Nephron progenitor cell (in vitro differentiated cells): ENCODE results near the gene TEP1.
"Not testable (repeated sequence)": the region's sequence is repeated elsewhere in the genome, so short reads cannot be mapped to it uniquely, and the experiment has no call there.

Experiments
- DNase-seq: peaks from one replicate; pipeline ENCODE4 v3.0.0; 2021
- H3K27ac Mint-ChIP-seq: 2 replicates; pipeline ENCODE4 v1.8.0; 2021; ENCODE audit warnings: mild to moderate bottlenecking, moderate library complexity, mixed read lengths
- H3K27me3 Mint-ChIP-seq: 2 replicates; pipeline ENCODE4 v1.8.0; 2021; ENCODE audit warnings: mild to moderate bottlenecking, low read depth, mixed read lengths; ENCODE audit not compliant: poor library complexity
- H3K36me3 Mint-ChIP-seq: 2 replicates; pipeline ENCODE4 v1.8.0; 2021; ENCODE audit warnings: low read depth, mixed read lengths
- H3K4me1 Mint-ChIP-seq: 2 replicates; pipeline ENCODE4 v1.8.0; 2021; ENCODE audit warnings: mixed read lengths
- H3K4me3 Mint-ChIP-seq: 2 replicates; pipeline ENCODE4 v1.8.0; 2021; ENCODE audit warnings: mild to moderate bottlenecking, moderate library complexity, mixed read lengths
- H3K9me3 Mint-ChIP-seq: 2 replicates; pipeline ENCODE4 v1.8.0; 2021; ENCODE audit warnings: mild to moderate bottlenecking, moderate library complexity, mixed read lengths
- CTCF ChIP-seq: fragments of 200-600 bp; sonication (generic); IDR thresholded peaks from 2 replicates; pipeline ENCODE4 v1.5.0; 2021; ENCODE audit warnings: antibody characterized with exemption

TEP1 gene

GRCh38 chr14:20347747-20348146, 65.6 kb downstream of the TEP1 start:
- Mint-ChIP-seq H3K27ac (no peak overlapping the region), H3K4me1 (peaks cover 15% of the 10 kb centered on the region), H3K4me3 (no peak overlapping the region), H3K27me3 (no peaks in the 10 kb centered on the region), H3K9me3 (no peaks in the 10 kb centered on the region), H3K36me3 (peaks cover 66% of the 10 kb centered on the region)
- TF ChIP-seq CTCF: no peak
- no peak for DNase-seq

- no peak overlapping the region for H3K4me3 Mint-ChIP-seq
Measured at GRCh38 chr14:20346713-20347112, 66.6 kb downstream of the TEP1 start.

GRCh38 chr14:20345366-20345765, 67.9 kb downstream of the TEP1 start:
- no peak for DNase-seq
- Mint-ChIP-seq H3K4me3 (peak overlapping the region; percentile 90), H3K36me3 (peaks cover 46% of the 10 kb centered on the region), H3K4me1 (peaks cover 15% of the 10 kb centered on the region), H3K27me3 (no peaks in the 10 kb centered on the region), H3K9me3 (no peaks in the 10 kb centered on the region), H3K27ac (peak overlapping the region; percentile 92)
- TF ChIP-seq CTCF: no peak

More at GRCh38 chr14:20346713-20347112, 66.6 kb downstream of the TEP1 start:
- Mint-ChIP-seq H3K36me3 (peaks cover 56% of the 10 kb centered on the region), H3K9me3 (no peaks in the 10 kb centered on the region), H3K27ac (no peak overlapping the region), H3K27me3 (no peaks in the 10 kb centered on the region), H3K4me1 (peaks cover 15% of the 10 kb centered on the region)
- DNase-seq: no peak
- TF ChIP-seq CTCF: no peak

- H3K27ac Mint-ChIP-seq: peak overlapping the region; percentile 99
- H3K36me3 Mint-ChIP-seq: peaks cover 36% of the 10 kb centered on the region
- H3K27me3 Mint-ChIP-seq: peaks cover 2% of the 10 kb centered on the region
- no peak for DNase-seq
- no peaks in the 10 kb centered on the region for H3K9me3 Mint-ChIP-seq
- H3K4me3 Mint-ChIP-seq: peak overlapping the region; percentile 90
- TF ChIP-seq CTCF: no peak
- H3K4me1 Mint-ChIP-seq: peaks cover 15% of the 10 kb centered on the region
Measured at GRCh38 chr14:20343862-20344220, 69.5 kb downstream of the TEP1 start.

- no peaks in the 10 kb centered on the region for H3K9me3 Mint-ChIP-seq
- TF ChIP-seq CTCF: no peak
- H3K4me1 Mint-ChIP-seq: peaks cover 15% of the 10 kb centered on the region
- H3K36me3 Mint-ChIP-seq: peaks cover 30% of the 10 kb centered on the region
- H3K27me3 Mint-ChIP-seq: peaks cover 2% of the 10 kb centered on the region
- peak; percentile 98 for DNase-seq
- H3K4me3 Mint-ChIP-seq: peak within 1 kb of the TSS; percentile 90
- peak within 1 kb of the TSS; percentile 99 for H3K27ac Mint-ChIP-seq
Measured at GRCh38 chr14:20343092-20343861, 70.0 kb downstream of the TEP1 start, which contains the start of gene PARP2. Gene PARP2 (plus strand): TSS chr14:20343635. CDS start chr14:20343642, 7 bp downstream.

GRCh38 chr14:20341646-20342045, 71.7 kb downstream of the TEP1 start:
- H3K9me3 Mint-ChIP-seq: no peaks in the 10 kb centered on the region
- peak overlapping the region; percentile 90 for H3K4me3 Mint-ChIP-seq
- no peak overlapping the region for H3K27ac Mint-ChIP-seq
- DNase-seq: no peak
- H3K4me1 Mint-ChIP-seq: peaks cover 15% of the 10 kb centered on the region
- peaks cover 17% of the 10 kb centered on the region for H3K36me3 Mint-ChIP-seq
- no peak for TF ChIP-seq CTCF
- peaks cover 6% of the 10 kb centered on the region for H3K27me3 Mint-ChIP-seq

- peaks cover 12% of the 10 kb centered on the region for H3K36me3 Mint-ChIP-seq
- DNase-seq, H3K27me3 Mint-ChIP-seq, H3K9me3 Mint-ChIP-seq, H3K27ac Mint-ChIP-seq: not testable (repeated sequence)
- peaks cover 15% of the 10 kb centered on the region for H3K4me1 Mint-ChIP-seq
- peak overlapping the region; percentile 52 for H3K4me3 Mint-ChIP-seq
Measured at GRCh38 chr14:20341032-20341431, 72.3 kb downstream of the TEP1 start.
